Measurements from ENCODE around the gene PPM1J.
A peak's percentile ranks its signal among the peaks of the same experiment; 100 is the strongest.

PPM1J gene

DNA sequence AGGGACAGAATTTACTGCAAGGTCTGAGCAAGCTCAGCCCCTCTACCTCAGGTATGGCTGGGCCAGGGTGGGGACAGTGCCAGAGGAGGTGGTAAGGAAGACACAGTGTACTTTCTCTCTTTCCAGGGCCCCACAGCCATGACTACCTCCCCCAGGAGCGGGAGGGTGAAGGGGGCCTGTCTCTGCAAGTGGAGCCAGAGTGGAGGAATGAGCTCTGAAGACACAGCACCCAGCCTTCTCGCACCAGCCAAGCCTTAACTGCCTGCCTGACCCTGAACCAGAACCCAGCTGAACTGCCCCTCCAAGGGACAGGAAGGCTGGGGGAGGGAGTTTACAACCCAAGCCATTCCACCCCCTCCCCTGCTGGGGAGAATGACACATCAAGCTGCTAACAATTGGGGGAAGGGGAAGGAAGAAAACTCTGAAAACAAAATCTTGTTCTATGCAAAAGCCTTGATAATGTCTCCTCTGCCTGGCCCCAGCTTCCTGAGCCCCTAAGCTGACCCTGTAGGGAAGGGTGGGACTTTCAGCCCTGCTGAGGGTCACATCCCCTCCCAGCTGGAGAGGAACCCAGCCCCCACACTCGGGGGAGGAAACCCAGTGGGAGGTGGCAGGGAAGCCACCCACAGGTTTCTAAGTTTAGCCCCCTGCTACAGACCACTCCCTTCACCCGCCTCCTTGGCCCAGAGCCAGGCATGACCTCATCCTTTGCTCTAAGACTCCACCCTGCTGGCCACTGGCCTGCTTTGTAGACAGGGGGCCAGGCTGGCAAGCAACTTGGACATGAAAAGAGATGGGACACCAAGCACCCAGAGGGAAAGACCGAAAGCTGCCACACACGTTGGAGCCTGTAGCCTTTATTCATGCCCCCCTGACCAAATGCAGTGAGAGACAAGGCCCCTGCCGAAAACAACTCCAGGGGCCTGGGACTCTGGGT, 14.6 kb downstream of the PPM1J start:
- H3K79me2 ChIP-seq (ENCODE audit: low read length) = no peaks in the 10 kb centered on the region
- H3K9ac ChIP-seq (ENCODE audit: low read length) = no peak overlapping the region
- DNase-seq = peak; percentile 60
- no peak overlapping the region for H2AFZ ChIP-seq (ENCODE audit: low read length)
- no peaks in the 10 kb centered on the region for H3K27me3 ChIP-seq (replicated peaks; ENCODE audit: insufficient read depth, low read length)
- H3K27ac ChIP-seq (ENCODE audit: low read length) = peak overlapping the region; percentile 8; the same call in 1 of the 2 replicates
- H3K4me3 ChIP-seq (ENCODE audit: low read length) = no peak overlapping the region
- no peak for TF ChIP-seq EZH2 (optimal IDR thresholded peaks at IDR 0.05; ENCODE audit: low read depth, low read length)
- TF ChIP-seq, protein P1, sequence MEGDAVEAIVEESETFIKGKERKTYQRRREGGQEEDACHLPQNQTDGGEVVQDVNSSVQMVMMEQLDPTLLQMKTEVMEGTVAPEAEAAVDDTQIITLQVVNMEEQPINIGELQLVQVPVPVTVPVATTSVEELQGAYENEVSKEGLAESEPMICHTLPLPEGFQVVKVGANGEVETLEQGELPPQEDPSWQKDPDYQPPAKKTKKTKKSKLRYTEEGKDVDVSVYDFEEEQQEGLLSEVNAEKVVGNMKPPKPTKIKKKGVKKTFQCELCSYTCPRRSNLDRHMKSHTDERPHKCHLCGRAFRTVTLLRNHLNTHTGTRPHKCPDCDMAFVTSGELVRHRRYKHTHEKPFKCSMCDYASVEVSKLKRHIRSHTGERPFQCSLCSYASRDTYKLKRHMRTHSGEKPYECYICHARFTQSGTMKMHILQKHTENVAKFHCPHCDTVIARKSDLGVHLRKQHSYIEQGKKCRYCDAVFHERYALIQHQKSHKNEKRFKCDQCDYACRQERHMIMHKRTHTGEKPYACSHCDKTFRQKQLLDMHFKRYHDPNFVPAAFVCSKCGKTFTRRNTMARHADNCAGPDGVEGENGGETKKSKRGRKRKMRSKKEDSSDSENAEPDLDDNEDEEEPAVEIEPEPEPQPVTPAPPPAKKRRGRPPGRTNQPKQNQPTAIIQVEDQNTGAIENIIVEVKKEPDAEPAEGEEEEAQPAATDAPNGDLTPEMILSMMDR (IDR thresholded peaks at IDR 0.05; ENCODE audit: low read length) = no peak
- no peak for TF ChIP-seq EZH2phosphoT487 (IDR thresholded peaks at IDR 0.05; ENCODE audit: low read length)
- H4K20me1 ChIP-seq (ENCODE audit: insufficient read depth, low read length) = no peaks in the 10 kb centered on the region
- no peaks in the 10 kb centered on the region for H3F3A ChIP-seq (ENCODE audit: insufficient read depth, low read length)
- peaks cover 15% of the 10 kb centered on the region for H3K4me1 ChIP-seq (ENCODE audit: low read length)
- no peaks in the 10 kb centered on the region for H3K9me3 ChIP-seq (replicated peaks; ENCODE audit: insufficient read depth, low read length)
- no peaks in the 10 kb centered on the region for H3K36me3 ChIP-seq (replicated peaks; ENCODE audit: insufficient read depth, low read length)
- H3K4me2 ChIP-seq (ENCODE audit: low read depth, low read length) = peak overlapping the region; percentile 37
- H3K9me2 ChIP-seq (replicated peaks; ENCODE audit: insufficient read depth, low read length) = no peaks in the 10 kb centered on the region

DNA sequence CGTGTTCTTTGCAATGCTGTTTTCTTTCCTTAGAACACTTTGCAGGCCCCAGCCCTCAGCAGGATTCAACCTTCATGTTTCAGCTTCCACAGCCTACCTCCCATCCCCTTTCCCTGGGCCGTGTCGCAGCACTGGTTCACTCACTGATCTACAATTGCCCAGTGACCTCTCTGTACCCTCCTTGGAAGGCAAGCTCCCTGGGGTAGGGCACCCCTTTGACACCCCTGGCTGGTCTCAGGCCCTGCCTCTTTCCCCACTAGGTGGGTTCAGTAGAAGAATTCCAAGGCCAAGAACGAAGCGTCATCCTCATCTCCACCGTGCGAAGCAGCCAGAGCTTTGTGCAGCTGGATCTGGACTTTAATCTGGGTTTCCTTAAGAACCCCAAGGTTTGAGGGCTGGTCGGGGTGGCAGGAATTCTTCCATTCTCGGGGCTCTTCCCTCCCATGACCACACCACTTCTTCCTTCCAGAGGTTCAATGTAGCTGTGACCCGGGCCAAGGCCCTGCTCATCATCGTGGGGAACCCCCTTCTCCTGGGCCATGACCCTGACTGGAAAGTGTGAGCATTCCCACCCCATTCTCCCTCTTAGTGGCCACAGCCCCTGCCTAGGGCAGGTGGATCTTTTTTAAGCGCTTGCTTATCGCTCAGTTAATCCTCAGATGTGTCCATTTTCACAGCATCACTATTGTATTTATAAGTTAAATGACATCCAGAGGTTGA, 15.5 kb downstream of the PPM1J start:
- TF ChIP-seq EZH2 (optimal IDR thresholded peaks at IDR 0.05; ENCODE audit: low read depth, low read length) (no peak), EZH2phosphoT487 (IDR thresholded peaks at IDR 0.05; ENCODE audit: low read length) (no peak)
- TF ChIP-seq, protein P1 (IDR thresholded peaks at IDR 0.05; ENCODE audit: low read length) = no peak
- H3K4me3 ChIP-seq (ENCODE audit: low read length) = no peak overlapping the region
- no peak overlapping the region for H3K27ac ChIP-seq (ENCODE audit: low read length)
- H3K9me2 ChIP-seq (replicated peaks; ENCODE audit: insufficient read depth, low read length) = no peaks in the 10 kb centered on the region
- H3K36me3 ChIP-seq (replicated peaks; ENCODE audit: insufficient read depth, low read length) = no peaks in the 10 kb centered on the region
- no peaks in the 10 kb centered on the region for H4K20me1 ChIP-seq (ENCODE audit: insufficient read depth, low read length)
- peaks cover 13% of the 10 kb centered on the region for H3K4me1 ChIP-seq (ENCODE audit: low read length)
- H3K79me2 ChIP-seq (ENCODE audit: low read length) = no peaks in the 10 kb centered on the region
- H3K27me3 ChIP-seq (replicated peaks; ENCODE audit: insufficient read depth, low read length) = no peaks in the 10 kb centered on the region
- no peaks in the 10 kb centered on the region for H3F3A ChIP-seq (ENCODE audit: insufficient read depth, low read length)
- no peaks in the 10 kb centered on the region for H3K9me3 ChIP-seq (replicated peaks; ENCODE audit: insufficient read depth, low read length)
- no peak overlapping the region for H3K9ac ChIP-seq (ENCODE audit: low read length)
- no peak for DNase-seq
- no peak overlapping the region for H3K4me2 ChIP-seq (ENCODE audit: low read depth, low read length)
- no peak overlapping the region for H2AFZ ChIP-seq (ENCODE audit: low read length)

DNA sequence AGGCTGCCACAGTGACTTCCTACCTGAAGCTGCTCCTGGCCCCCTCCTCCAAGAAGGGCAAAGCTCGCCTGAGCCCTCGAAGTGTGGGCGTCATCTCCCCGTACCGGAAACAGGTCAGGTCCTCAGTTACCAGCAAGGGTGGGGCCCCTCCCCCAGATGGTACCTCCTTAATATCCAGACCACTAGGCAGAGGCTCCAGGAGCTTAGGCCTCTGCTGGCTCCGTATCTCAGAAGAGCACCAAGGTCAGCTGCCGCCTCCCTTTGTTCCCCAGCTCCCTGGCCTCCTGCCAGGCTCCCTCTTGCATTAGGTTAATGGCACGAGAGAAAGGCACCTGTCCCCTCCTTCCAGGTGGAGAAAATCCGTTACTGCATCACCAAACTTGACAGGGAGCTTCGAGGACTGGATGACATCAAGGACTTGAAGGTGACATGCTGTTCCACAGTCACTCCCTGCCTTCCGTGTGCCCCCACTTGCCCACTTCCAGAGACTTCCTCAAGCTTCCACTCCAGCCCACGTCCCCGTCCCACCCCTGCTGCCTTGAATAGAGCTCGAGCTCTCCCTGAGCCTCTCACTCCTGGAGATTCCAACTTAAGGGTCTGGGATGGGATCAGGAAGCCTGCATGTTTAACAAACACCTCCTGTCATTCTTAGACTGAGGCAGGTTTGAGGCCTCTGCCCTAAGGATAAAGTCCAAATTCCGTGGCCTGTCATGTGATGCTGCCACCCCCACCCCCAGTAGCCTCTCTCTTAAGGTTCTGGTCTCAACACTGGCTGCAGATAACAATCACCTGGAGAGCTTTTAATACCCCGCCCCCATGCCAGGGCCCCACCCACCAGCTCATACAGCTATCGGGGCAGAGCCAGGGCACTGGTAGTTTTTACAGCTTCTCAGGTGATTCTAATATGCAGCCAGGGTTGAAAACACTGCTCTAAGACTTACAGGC, 16.5 kb downstream of the PPM1J start:
- no peaks in the 10 kb centered on the region for H3K9me2 ChIP-seq (replicated peaks; ENCODE audit: insufficient read depth, low read length)
- H3K9ac ChIP-seq (ENCODE audit: low read length) = no peak overlapping the region
- H3F3A ChIP-seq (ENCODE audit: insufficient read depth, low read length) = no peaks in the 10 kb centered on the region
- H3K27me3 ChIP-seq (replicated peaks; ENCODE audit: insufficient read depth, low read length) = no peaks in the 10 kb centered on the region
- H4K20me1 ChIP-seq (ENCODE audit: insufficient read depth, low read length) = no peaks in the 10 kb centered on the region
- H3K4me1 ChIP-seq (ENCODE audit: low read length) = peaks cover 13% of the 10 kb centered on the region
- no peak overlapping the region for H3K4me3 ChIP-seq (ENCODE audit: low read length)
- no peaks in the 10 kb centered on the region for H3K36me3 ChIP-seq (replicated peaks; ENCODE audit: insufficient read depth, low read length)
- no peaks in the 10 kb centered on the region for H3K79me2 ChIP-seq (ENCODE audit: low read length)
- H3K27ac ChIP-seq (ENCODE audit: low read length) = no peak overlapping the region
- H2AFZ ChIP-seq (ENCODE audit: low read length) = no peak overlapping the region
- H3K4me2 ChIP-seq (ENCODE audit: low read depth, low read length) = no peak overlapping the region
- no peaks in the 10 kb centered on the region for H3K9me3 ChIP-seq (replicated peaks; ENCODE audit: insufficient read depth, low read length)
- DNase-seq = no peak
- TF ChIP-seq EZH2phosphoT487 (IDR thresholded peaks at IDR 0.05; ENCODE audit: low read length) (no peak), EZH2 (optimal IDR thresholded peaks at IDR 0.05; ENCODE audit: low read depth, low read length) (no peak)
- TF ChIP-seq, protein P1 (IDR thresholded peaks at IDR 0.05; ENCODE audit: low read length) = no peak
